CD14-positive monocyte (primary cell): Measurements from ENCODE around the gene DCN. TPM values are rescaled to one million over a fixed set of nuclear protein-coding genes. Genes with fewer than 3 reads are reported as not detected.

ENCODE experiments used
- DNase-seq, 3 donors: peaks; one replicate each; pipeline ENCODE4 v3.0.0-alpha.2; 2011 to 2022
- H2AFZ ChIP-seq: 2 replicates; pipeline ENCODE4 v1.6.0; 2012; ENCODE audit warnings: mild to moderate bottlenecking, low read depth, low read length, inconsistent platforms; ENCODE audit not compliant: insufficient read depth, poor library complexity, severe bottlenecking
- H3K27ac ChIP-seq, 2 donors: 1 replicate in 1 of 2; 2 replicates in 1 of 2; pipeline ENCODE4 v1.5.1; 2012 to 2013; ENCODE audit warnings: low read length in 2 of 2, control low read depth in 1 of 2, inconsistent platforms in 1 of 2, low read depth in 1 of 2, mild to moderate bottlenecking in 1 of 2
- H3K27me3 ChIP-seq, 2 donors: one replicate each; pipeline versions ENCODE4 v1.6.0 to v1.6.1; 2011 to 2013; ENCODE audit warnings: low read length in 2 of 2; ENCODE audit not compliant: control insufficient read depth in 2 of 2, insufficient read depth in 2 of 2
- H3K36me3 ChIP-seq, 2 donors: replicated peaks in 1 of 2; 1 replicate in 1 of 2; 2 replicates in 1 of 2; pipeline versions ENCODE4 v1.5.1 to v1.6.1; 2012 to 2013; ENCODE audit warnings: low read length in 2 of 2, control low read depth in 1 of 2, inconsistent platforms in 1 of 2, mild to moderate bottlenecking in 1 of 2; ENCODE audit not compliant: insufficient read depth in 2 of 2, control insufficient read depth in 1 of 2
- H3K4me1 ChIP-seq, 2 donors: 1 replicate in 1 of 2; 2 replicates in 1 of 2; pipeline versions ENCODE4 v1.5.1 to v1.6.1; 2012 to 2013; ENCODE audit warnings: low read length in 2 of 2, control low read depth in 1 of 2, inconsistent platforms in 1 of 2, mild to moderate bottlenecking in 1 of 2, moderate library complexity in 1 of 2; ENCODE audit not compliant: insufficient read depth in 2 of 2, control insufficient read depth in 1 of 2
- H3K4me2 ChIP-seq: replicated peaks from 2 replicates; pipeline ENCODE3; 2012; ENCODE audit warnings: low read length, moderate library complexity, mild to moderate bottlenecking; ENCODE audit not compliant: poor library complexity, severe bottlenecking; ENCODE audit errors: extremely low read depth
- H3K4me3 ChIP-seq, 3 experiments: fragments of 200-600 bp in 1 of 3; sonication (generic) in 1 of 3; replicated peaks in 1 of 3; 1 replicate in 2 of 3; 2 replicates in 1 of 3; pipeline ENCODE4 v1.5.1; 2011 to 2013; ENCODE audit warnings: low read length in 3 of 3, mild to moderate bottlenecking in 3 of 3, control low read depth in 2 of 3, low read depth in 2 of 3, inconsistent platforms in 1 of 3, moderate library complexity in 1 of 3
- H3K79me2 ChIP-seq: 2 replicates; pipeline ENCODE4 v1.6.0; 2012; ENCODE audit warnings: mild to moderate bottlenecking, control low read depth, inconsistent platforms, low read length, moderate library complexity; ENCODE audit not compliant: insufficient read depth
- H3K9ac ChIP-seq: 2 replicates; pipeline ENCODE4 v1.6.0; 2017; ENCODE audit warnings: low read length, mild to moderate bottlenecking; ENCODE audit not compliant: insufficient read depth, poor library complexity, severe bottlenecking
- H3K9me3 ChIP-seq, 2 donors: replicated peaks in 1 of 2; 1 replicate in 1 of 2; 2 replicates in 1 of 2; pipeline versions ENCODE4 v1.5.1 to v1.6.1; 2012 to 2013; ENCODE audit warnings: low read length in 2 of 2, control low read depth in 1 of 2; ENCODE audit not compliant: control insufficient read depth in 1 of 2, insufficient read depth in 1 of 2
- H4K20me1 ChIP-seq: 2 replicates; pipeline ENCODE4 v1.6.0; 2012; ENCODE audit warnings: mild to moderate bottlenecking, low read length, control low read depth, moderate library complexity; ENCODE audit not compliant: insufficient read depth
- H3K27ac Mint-ChIP-seq, 7 donors: one replicate each; pipeline ENCODE4 v1.8.0; 2020; ENCODE audit warnings: mild to moderate bottlenecking in 7 of 7, mixed read lengths in 7 of 7, moderate library complexity in 6 of 7, inconsistent platforms in 2 of 7
- H3K27me3 Mint-ChIP-seq, 3 donors: one replicate each; pipeline ENCODE4 v1.8.0; 2021 to 2022; ENCODE audit warnings: low read depth in 3 of 3, mild to moderate bottlenecking in 3 of 3, mixed read lengths in 3 of 3, moderate library complexity in 3 of 3, inconsistent platforms in 1 of 3
- H3K36me3 Mint-ChIP-seq, 2 donors: one replicate each; pipeline ENCODE4 v1.8.0; 2020; ENCODE audit warnings: mixed read lengths in 2 of 2, inconsistent platforms in 1 of 2, mild to moderate bottlenecking in 1 of 2
- H3K4me1 Mint-ChIP-seq: one replicate; pipeline ENCODE4 v1.8.0; 2020; ENCODE audit warnings: mild to moderate bottlenecking, mixed read lengths
- H3K4me3 Mint-ChIP-seq, 2 donors: one replicate each; pipeline ENCODE4 v1.8.0; 2020; ENCODE audit warnings: mild to moderate bottlenecking in 2 of 2, mixed read lengths in 2 of 2, moderate library complexity in 1 of 2
- H3K9me3 Mint-ChIP-seq, 7 donors: one replicate each; pipeline ENCODE4 v1.8.0; 2020 to 2022; ENCODE audit warnings: mixed read lengths in 7 of 7, mild to moderate bottlenecking in 6 of 7, moderate library complexity in 6 of 7, inconsistent platforms in 2 of 7
- CTCF ChIP-seq: fragments of 200-600 bp; IDR thresholded peaks from one replicate; pipeline ENCODE4 v1.8.0; 2022; ENCODE audit warnings: antibody characterized with exemption, mild to moderate bottlenecking
- WGBS: methylation state at CpG from one replicate; pipeline ENCODE4 v1.1.5; 2013; ENCODE audit warnings: missing lambda C conversion rate; ENCODE audit not compliant: insufficient coverage; 5-methylcytosine and 5-hydroxymethylcytosine counted together
- intact Hi-C, 2 donors: fragments of 100-400 bp; cut with micrococcal nuclease; formaldehyde crosslinking; loops; one replicate each; pipeline versions ENCODE4 v1.15.0 to v1.15.1; 2023
- polyA plus RNA-seq, 3 donors: library from polyadenylated mRNA; depleted of rRNA in 1 of 3; unstranded in 2 of 3; stranded (reverse) in 1 of 3; fragments of 300-500 nt in 2 of 3; fragments of >200 nt in 1 of 3; fragmentation: Illumina TruSeq in 2 of 3; gene quantifications; 1 replicate in 2 of 3; 2 replicates in 1 of 3; pipeline ENCODE4 v1.2.3, GENCODE V29; 2012 to 2021

DCN gene
- polyA plus RNA-seq, 3 donors = not detected

DNA sequence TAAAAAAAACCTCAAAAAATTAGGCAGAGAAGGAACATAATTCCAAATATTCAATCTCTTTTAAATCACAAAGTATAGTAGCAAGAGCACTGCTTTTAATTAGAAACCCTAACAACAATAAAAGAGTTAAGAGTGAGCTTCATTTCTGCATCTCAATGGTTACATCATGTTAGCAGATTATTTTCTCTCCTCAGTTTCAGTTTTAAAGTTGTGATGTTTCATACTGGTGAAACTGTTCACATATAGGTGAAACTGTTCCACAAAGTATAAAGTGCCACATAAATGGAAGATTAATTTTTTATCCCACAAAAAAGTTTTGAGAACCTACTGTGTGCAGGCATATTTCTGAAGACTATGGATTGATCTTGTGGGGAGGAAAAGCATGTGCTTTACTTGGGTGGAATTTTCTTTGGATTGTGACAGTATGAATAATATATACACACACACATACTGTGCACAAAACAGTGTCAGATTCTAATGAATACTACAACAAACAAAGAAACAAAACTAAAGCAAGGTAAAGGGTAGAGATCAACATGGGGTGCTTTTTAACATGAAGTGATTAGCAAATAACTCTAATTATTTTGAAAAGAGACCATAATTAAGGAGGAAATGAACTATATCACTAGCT, 88.5 kb downstream of the DCN start:
- H3K9me3 Mint-ChIP-seq = peaks cover 11 to 19% (median 15%) of the 10 kb centered on the region in 7 donors
- TF ChIP-seq CTCF = no peak
- Histone ChIP-seq H3K4me1 (no peaks in the 10 kb centered on the region), H4K20me1 (no peaks in the 10 kb centered on the region), H3K27ac (no peak overlapping the region), H3K36me3 (no peaks in the 10 kb centered on the region), H2AFZ (no peak overlapping the region), H3K9ac (no peak overlapping the region), H3K27me3 (no peaks in the 10 kb centered on the region), H3K79me2 (no peaks in the 10 kb centered on the region), H3K4me3 (no peak overlapping the region), H3K9me3 (peaks cover 3 to 9% of the 10 kb centered on the region in 2 donors), H3K4me2 (no peak overlapping the region)
- intact Hi-C loops = no loop called here
- H3K4me1 Mint-ChIP-seq = peaks cover 2% of the 10 kb centered on the region
- H3K27ac Mint-ChIP-seq = no peak overlapping the region
- no peak for DNase-seq
- H3K4me3 Mint-ChIP-seq = no peak overlapping the region
- no peaks in the 10 kb centered on the region for H3K27me3 Mint-ChIP-seq
- no peaks in the 10 kb centered on the region for H3K36me3 Mint-ChIP-seq

GRCh38 chr12:91093341-91093740, 89.3 kb downstream of the DCN start:
- intact Hi-C loops = no loop called here
- no peak overlapping the region for H3K9ac ChIP-seq
- no peak overlapping the region for H3K4me3 ChIP-seq
- H3K36me3 ChIP-seq = no peaks in the 10 kb centered on the region
- Mint-ChIP-seq H3K27me3 (no peaks in the 10 kb centered on the region), H3K9me3 (peaks cover 12 to 24% (median 19%) of the 10 kb centered on the region in 7 donors), H3K4me1 (peaks cover under 1% of the 10 kb centered on the region), H3K27ac (no peak overlapping the region), H3K4me3 (no peak overlapping the region), H3K36me3 (no peaks in the 10 kb centered on the region)
- H3K27ac ChIP-seq = no peak overlapping the region
- no peak for DNase-seq
- H2AFZ ChIP-seq = no peak overlapping the region
- H3K4me2 ChIP-seq = no peak overlapping the region
- H3K4me1 ChIP-seq = no peaks in the 10 kb centered on the region
- no peaks in the 10 kb centered on the region for H3K27me3 ChIP-seq
- no CpG with 5 or more reads among the region's 4 CpGs for WGBS
- H3K9me3 ChIP-seq = peaks cover 4 to 9% of the 10 kb centered on the region in 2 donors
- TF ChIP-seq CTCF = no peak
- no peaks in the 10 kb centered on the region for H4K20me1 ChIP-seq
- H3K79me2 ChIP-seq = no peaks in the 10 kb centered on the region
